Calu3 (cell line): Measurements from ENCODE around the gene FYB2. TPM values are rescaled to one million over a fixed set of nuclear protein-coding genes. Genes with fewer than 3 reads are reported as not detected.

Experiments
- BruUV-seq: library from RNA; stranded (reverse); fragments of 400-500 nt; replicated peaks from 2 replicates; lab custom pipeline; 2021; lab: Mats Ljungman, UMichigan
- CTCF ChIA-PET: fragments of 300-600 bp; sonication (Branson Sonifier 250); formaldehyde crosslinking; loops from one replicate; lab custom pipeline; 2022; ENCODE audit warnings: antibody characterized with exemption; lab: Charles Lee
- DNase-seq: peaks from one replicate; pipeline ENCODE4 v3.0.0; 2022
- H3K27ac Mint-ChIP-seq: one replicate; pipeline ENCODE4 v1.8.0; 2022; ENCODE audit warnings: mixed read lengths; ENCODE audit not compliant: unreplicated experiment
- H3K27me3 Mint-ChIP-seq: one replicate; pipeline ENCODE4 v1.8.0; 2022; ENCODE audit warnings: mixed read lengths; ENCODE audit not compliant: unreplicated experiment
- H3K36me3 Mint-ChIP-seq: one replicate; pipeline ENCODE4 v1.8.0; 2022; ENCODE audit warnings: mild to moderate bottlenecking, moderate library complexity, mixed read lengths; ENCODE audit not compliant: insufficient read depth, unreplicated experiment
- H3K4me1 Mint-ChIP-seq: one replicate; pipeline ENCODE4 v1.8.0; 2022; ENCODE audit warnings: mild to moderate bottlenecking, low read depth, mixed read lengths; ENCODE audit not compliant: unreplicated experiment
- H3K4me3 Mint-ChIP-seq: one replicate; pipeline ENCODE4 v1.8.0; 2022; ENCODE audit warnings: mild to moderate bottlenecking, low read depth, moderate library complexity, mixed read lengths; ENCODE audit not compliant: unreplicated experiment
- H3K9me3 Mint-ChIP-seq: one replicate; pipeline ENCODE4 v1.8.0; 2022; ENCODE audit warnings: low read depth, mixed read lengths; ENCODE audit not compliant: unreplicated experiment
- intact Hi-C: fragments of 100-400 bp; cut with micrococcal nuclease; formaldehyde crosslinking; loops from one replicate; pipeline ENCODE4 v1.10.0; 2022; ENCODE audit not compliant: unreplicated experiment
- total RNA-seq: library from RNA; stranded (reverse); gene quantifications from 2 replicates; pipeline ENCODE4 v1.2.3, GENCODE V29; 2022
- TF ChIP-seq, protein P1 (sequence below): fragments of 200-600 bp; IDR thresholded peaks from one replicate; pipeline ENCODE4 v1.8.0; 2022; ENCODE audit warnings: antibody characterized with exemption; ENCODE audit not compliant: unreplicated experiment

The FYB2 gene
- total RNA-seq, 1 experiment from 2014 or later = not detected

DNA sequence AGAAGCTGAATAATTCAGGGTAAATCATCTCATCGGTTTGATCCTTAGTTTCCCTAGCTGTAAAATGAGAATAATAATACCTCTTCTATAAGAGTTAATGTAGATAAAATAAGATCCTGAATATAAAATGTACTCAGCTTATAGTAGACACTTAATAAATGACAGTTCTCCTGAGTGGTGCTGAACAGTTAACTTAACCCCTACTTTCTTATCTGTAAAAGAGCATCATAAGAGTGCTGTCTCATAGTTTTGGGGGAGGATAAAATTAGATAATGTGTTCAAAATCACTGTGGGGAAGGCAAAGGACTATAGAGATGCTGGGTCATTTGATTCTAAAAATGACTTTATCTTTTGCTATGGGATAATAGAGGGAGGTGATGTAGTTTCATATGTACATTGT lies 36.0 kb upstream of the FYB2 start:
- Mint-ChIP-seq H3K36me3 (no peaks in the 10 kb centered on the region), H3K4me3 (no peak overlapping the region), H3K27ac (no peak overlapping the region), H3K4me1 (no peaks in the 10 kb centered on the region), H3K9me3 (peaks cover 3% of the 10 kb centered on the region), H3K27me3 (peaks cover 8% of the 10 kb centered on the region)
- intact Hi-C loops = no loop called here
- CTCF ChIA-PET = no interaction called here
- BruUV-seq = no TSS peak
- TF ChIP-seq, protein P1, sequence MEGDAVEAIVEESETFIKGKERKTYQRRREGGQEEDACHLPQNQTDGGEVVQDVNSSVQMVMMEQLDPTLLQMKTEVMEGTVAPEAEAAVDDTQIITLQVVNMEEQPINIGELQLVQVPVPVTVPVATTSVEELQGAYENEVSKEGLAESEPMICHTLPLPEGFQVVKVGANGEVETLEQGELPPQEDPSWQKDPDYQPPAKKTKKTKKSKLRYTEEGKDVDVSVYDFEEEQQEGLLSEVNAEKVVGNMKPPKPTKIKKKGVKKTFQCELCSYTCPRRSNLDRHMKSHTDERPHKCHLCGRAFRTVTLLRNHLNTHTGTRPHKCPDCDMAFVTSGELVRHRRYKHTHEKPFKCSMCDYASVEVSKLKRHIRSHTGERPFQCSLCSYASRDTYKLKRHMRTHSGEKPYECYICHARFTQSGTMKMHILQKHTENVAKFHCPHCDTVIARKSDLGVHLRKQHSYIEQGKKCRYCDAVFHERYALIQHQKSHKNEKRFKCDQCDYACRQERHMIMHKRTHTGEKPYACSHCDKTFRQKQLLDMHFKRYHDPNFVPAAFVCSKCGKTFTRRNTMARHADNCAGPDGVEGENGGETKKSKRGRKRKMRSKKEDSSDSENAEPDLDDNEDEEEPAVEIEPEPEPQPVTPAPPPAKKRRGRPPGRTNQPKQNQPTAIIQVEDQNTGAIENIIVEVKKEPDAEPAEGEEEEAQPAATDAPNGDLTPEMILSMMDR = no peak
- DNase-seq = no peak

DNA sequence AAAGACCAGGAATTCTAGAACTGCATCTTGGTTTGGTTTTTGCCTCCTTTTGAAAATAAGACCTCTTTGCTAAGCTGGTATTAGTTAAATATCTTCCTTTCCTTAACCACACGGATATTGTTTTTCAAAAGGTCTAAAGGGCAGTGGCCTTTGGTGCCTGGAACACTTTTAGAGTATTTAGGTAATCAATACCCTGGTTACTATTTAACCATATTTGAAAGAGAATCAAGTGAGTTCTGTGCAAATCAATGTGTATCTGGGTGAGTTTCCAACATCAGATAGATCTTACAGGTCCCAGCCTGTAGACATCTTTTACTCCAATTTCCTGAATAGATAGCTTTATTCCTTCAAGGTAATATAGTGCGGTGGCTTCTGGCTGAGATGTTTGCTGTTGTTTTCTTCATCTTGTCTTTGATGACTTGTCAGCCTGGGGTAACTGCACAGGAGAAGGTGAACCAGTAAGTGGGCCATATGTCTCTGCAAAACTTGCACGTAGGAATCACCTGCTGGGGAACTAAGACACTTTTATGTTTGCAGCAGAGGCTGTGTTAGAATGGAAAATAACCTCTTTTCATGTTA lies 35.4 kb upstream of the FYB2 start, which contains the start of gene C8A:
C8A (plus strand) TSS at position 277 of the 579 bp plus-strand sequence; CDS start at position 382, 105 bp downstream.
- CTCF ChIA-PET = interaction anchor here (0.6 kb wide), 1 partner anchor 1959 kb away, joined by 5 read pairs; no protein-coding TSS in a partner anchor
- Mint-ChIP-seq H3K27ac (no peak within 1 kb of the TSS), H3K9me3 (no peaks in the 10 kb centered on the region), H3K4me1 (no peaks in the 10 kb centered on the region), H3K4me3 (no peak within 1 kb of the TSS), H3K36me3 (no peaks in the 10 kb centered on the region), H3K27me3 (peaks cover 8% of the 10 kb centered on the region)
- no peak for DNase-seq
- TF ChIP-seq, protein P1 = no peak
- intact Hi-C loops = no loop called here
- no TSS peak for BruUV-seq

DNA sequence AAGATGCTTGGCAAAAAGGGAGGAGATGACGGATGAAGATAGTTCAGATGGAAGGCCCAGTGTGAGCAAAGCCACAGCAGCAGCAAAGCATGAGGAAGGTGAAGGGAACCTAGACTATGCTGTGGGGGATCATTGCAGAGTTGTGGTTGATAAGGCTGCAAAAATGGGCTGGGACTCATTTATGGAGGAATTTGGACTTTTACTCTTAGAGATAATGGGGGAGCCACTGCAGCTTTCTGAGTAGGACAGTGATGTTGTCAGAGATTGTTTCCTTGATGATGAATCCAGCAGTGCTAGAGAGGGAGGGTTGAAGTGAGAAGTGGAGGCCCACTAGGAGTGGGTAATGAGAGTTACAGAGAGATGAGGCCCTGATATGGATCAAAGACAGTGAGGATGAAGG lies 33.3 kb upstream of the FYB2 start:
- H3K36me3 Mint-ChIP-seq = no peaks in the 10 kb centered on the region
- TF ChIP-seq, protein P1 = no peak
- peaks cover 6% of the 10 kb centered on the region for H3K9me3 Mint-ChIP-seq
- H3K4me1 Mint-ChIP-seq = no peaks in the 10 kb centered on the region
- H3K27me3 Mint-ChIP-seq = peaks cover 25% of the 10 kb centered on the region
- no peak overlapping the region for H3K4me3 Mint-ChIP-seq
- CTCF ChIA-PET = no interaction called here
- no peak for DNase-seq
- no peak overlapping the region for H3K27ac Mint-ChIP-seq
- intact Hi-C loops = no loop called here
- BruUV-seq = no TSS peak

DNA sequence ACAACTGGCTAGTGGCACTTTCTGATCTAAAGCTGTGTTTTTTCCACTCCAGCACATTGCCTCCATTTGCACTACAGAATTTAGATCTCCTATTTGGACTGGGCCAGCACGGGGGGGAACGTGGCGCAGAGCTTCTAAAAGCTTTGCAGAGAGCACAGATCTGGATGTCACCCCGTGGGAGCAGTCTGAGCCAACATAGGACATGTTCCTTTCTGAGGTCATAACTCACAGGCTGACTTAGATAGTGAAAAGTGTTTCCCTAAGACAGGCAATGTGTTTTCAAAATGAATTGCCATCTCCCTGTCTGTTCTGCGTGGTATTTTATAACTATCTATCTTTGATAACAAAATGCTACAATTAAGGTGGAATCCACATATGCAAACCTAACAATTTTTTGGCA lies 31.7 kb upstream of the FYB2 start:
- H3K9me3 Mint-ChIP-seq = peaks cover 6% of the 10 kb centered on the region
- CTCF ChIA-PET = no interaction called here
- H3K4me3 Mint-ChIP-seq = no peak overlapping the region
- no peaks in the 10 kb centered on the region for H3K4me1 Mint-ChIP-seq
- no peaks in the 10 kb centered on the region for H3K36me3 Mint-ChIP-seq
- intact Hi-C loops = no loop called here
- BruUV-seq = no TSS peak
- no peak overlapping the region for H3K27ac Mint-ChIP-seq
- H3K27me3 Mint-ChIP-seq = peaks cover 25% of the 10 kb centered on the region
- no peak for DNase-seq
- TF ChIP-seq, protein P1 = no peak
